Pancreas (tissue), 10 donors: Measurements from ENCODE around the gene TSPAN11. TPM values are rescaled to one million over a fixed set of nuclear protein-coding genes. Genes with fewer than 3 reads are reported as not detected.

ENCODE experiments used
- ATAC-seq, 4 donors: fragments of 200-7000 bp; cut with Tn5 transposase; one replicate each; pipeline versions ENCODE4 v1.8.0 to v1.9.1; 2020; ENCODE audit warnings: mild to moderate bottlenecking in 4 of 4, moderate library complexity in 4 of 4
- DNase-seq, 6 donors: peaks; one replicate each; pipeline ENCODE4 v3.0.0-alpha.2; 2020
- FAIRE-seq: peaks from 2 replicates; lab custom pipeline; 2012; peaks lifted over from hg19 to GRCh38; lab: Jason Lieb, UNC
- H3K27ac ChIP-seq, 4 donors: fragments of 200-600 bp; sonication (generic); 1 replicate in 3 of 4; 2 replicates in 1 of 4; pipeline versions ENCODE4 v1.5.0 to v1.8.0; 2020
- H3K27me3 ChIP-seq, 4 donors: fragments of 200-600 bp; one replicate each; pipeline ENCODE4 v1.8.0; 2021
- H3K36me3 ChIP-seq, 3 donors: fragments of 200-600 bp; sonication (generic) in 1 of 3; one replicate each; pipeline versions ENCODE4 v1.5.0 to v1.8.0; 2020 to 2021
- H3K4me1 ChIP-seq, 3 donors: fragments of 200-600 bp; one replicate each; pipeline ENCODE4 v1.8.0; 2021
- H3K4me3 ChIP-seq, 4 donors: fragments of 200-600 bp; sonication (generic) in 2 of 4; one replicate each; pipeline versions ENCODE4 v1.5.0 to v1.8.0; 2020 to 2021
- H3K9me3 ChIP-seq, 4 donors: fragments of 200-600 bp; one replicate each; pipeline ENCODE4 v1.8.0; 2021
- WGBS, 2 donors: extraction: QIAGEN DNeasy Blood & Tissue Kit; methylation state at CpG; one replicate each; pipeline ENCODE4 v1.1.7; 2013; 5-methylcytosine and 5-hydroxymethylcytosine counted together
- intact Hi-C, 3 donors: fragments of 100-400 bp; cut with DNase I; formaldehyde crosslinking; loops; one replicate each; pipeline versions ENCODE4 v1.11.1 to v1.14.2; 2022
- polyA plus RNA-seq, 2 donors: library from polyadenylated mRNA; stranded (reverse); fragments of 200-250 nt; gene quantifications; one replicate each; pipeline ENCODE4 v1.2.3, GENCODE V29; 2013
- total RNA-seq, 6 donors: library from RNA; stranded (reverse); fragmentation: NEBNext Ultra II Directional in 4 of 6; extraction: Animal tissue kit (Norgen Biotek cat#: 25700) in 4 of 6; gene quantifications; one replicate each; pipeline versions ENCODE4 v1.2.1 to v1.2.4, GENCODE V29; 2021 to 2023
- TF ChIP-seq, protein P1 (sequence below), 4 donors: fragments of 200-600 bp; sonication (generic) in 3 of 4; IDR thresholded peaks; one replicate each; pipeline versions ENCODE4 v1.5.0 to v1.8.0; 2021; ENCODE audit warnings: antibody characterized with exemption in 4 of 4
- donor health status: healthy with polysubstance abuse.
- donor health status: DM: no; HTN: no; CAD: no; lungs with moderate emphysema.
- donor health status: DM: no; HTN: no; CAD: no.
- donor health status: control.
- donor health status: control.
- donor health status: Bipolar disorder and iron deficiency.
- donor health status: DM: yes; HTN: yes; CAD: no.
- donor health status: DM: no; HTN: no; CAD: no.
- donor health status: DM: no; HTN: no; CAD: no.
- donor health status: DM: yes; HTN: yes; CAD: no.

Gene TSPAN11
- total and polyA plus RNA-seq, 8 donors: 0.13 to 2.2 (median 0.44) TPM

DNA sequence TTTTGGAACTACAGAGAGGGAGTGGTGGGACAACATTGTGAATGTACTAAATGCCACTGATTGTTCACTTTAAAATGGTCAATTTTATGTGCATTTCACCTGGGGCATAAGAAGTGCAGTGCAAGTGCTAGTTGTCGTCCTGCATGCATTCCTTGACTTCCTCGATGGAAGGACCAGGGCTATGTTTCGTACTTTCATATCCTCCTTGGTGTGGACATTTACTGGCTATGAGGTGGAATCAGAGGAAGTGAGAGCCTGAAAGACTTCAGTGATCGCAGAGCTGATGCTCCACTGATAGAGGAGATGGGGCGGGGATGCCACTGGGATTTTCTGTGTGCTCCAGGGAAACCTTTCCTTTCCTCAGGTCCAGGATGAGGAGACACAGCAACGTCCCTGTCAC lies 93.0 kb downstream of the TSPAN11 start:
- Histone ChIP-seq H3K4me1 (no peaks in the 10 kb centered on the region), H3K9me3 (no peaks in the 10 kb centered on the region), H3K36me3 (no peaks in the 10 kb centered on the region), H3K4me3 (no peak overlapping the region), H3K27ac (no peak overlapping the region), H3K27me3 (no peaks in the 10 kb centered on the region)
- DNase-seq (no peak), ATAC-seq (no peak), FAIRE-seq (no peak)
- intact Hi-C loops: no loop called here
- TF ChIP-seq, protein P1, sequence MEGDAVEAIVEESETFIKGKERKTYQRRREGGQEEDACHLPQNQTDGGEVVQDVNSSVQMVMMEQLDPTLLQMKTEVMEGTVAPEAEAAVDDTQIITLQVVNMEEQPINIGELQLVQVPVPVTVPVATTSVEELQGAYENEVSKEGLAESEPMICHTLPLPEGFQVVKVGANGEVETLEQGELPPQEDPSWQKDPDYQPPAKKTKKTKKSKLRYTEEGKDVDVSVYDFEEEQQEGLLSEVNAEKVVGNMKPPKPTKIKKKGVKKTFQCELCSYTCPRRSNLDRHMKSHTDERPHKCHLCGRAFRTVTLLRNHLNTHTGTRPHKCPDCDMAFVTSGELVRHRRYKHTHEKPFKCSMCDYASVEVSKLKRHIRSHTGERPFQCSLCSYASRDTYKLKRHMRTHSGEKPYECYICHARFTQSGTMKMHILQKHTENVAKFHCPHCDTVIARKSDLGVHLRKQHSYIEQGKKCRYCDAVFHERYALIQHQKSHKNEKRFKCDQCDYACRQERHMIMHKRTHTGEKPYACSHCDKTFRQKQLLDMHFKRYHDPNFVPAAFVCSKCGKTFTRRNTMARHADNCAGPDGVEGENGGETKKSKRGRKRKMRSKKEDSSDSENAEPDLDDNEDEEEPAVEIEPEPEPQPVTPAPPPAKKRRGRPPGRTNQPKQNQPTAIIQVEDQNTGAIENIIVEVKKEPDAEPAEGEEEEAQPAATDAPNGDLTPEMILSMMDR (IDR thresholded peaks at IDR 0.05): no peak
- WGBS, 2 donors: 88 to 94% methylated on average over 6 of the region's 6 CpGs

DNA sequence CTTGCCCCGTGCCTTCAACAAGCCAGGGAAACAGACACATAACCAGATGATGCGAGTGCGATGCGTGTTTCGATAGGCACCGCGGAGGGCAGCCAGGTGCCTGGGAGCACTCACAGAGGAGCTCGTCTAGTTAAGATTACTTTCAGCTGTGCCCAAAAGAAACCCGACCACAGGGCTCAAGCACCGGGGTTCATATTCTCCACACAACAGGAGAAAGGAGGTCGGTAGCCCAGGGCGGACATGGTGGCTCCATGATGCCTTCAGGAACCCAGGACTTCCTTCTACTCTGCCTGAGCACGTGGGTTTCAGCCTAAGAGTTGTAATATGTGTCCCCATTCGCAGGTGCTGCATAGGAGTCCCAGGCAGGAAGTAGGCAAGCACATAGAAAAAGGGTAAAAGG lies 93.4 kb downstream of the TSPAN11 start:
- 83 to 85% methylated on average over 14 of the region's 14 CpGs for WGBS, 2 donors
- Histone ChIP-seq H3K27me3 (no peaks in the 10 kb centered on the region), H3K4me1 (no peaks in the 10 kb centered on the region), H3K36me3 (no peaks in the 10 kb centered on the region), H3K9me3 (no peaks in the 10 kb centered on the region), H3K4me3 (no peak overlapping the region), H3K27ac (no peak overlapping the region)
- TF ChIP-seq, protein P1 (IDR thresholded peaks at IDR 0.05): no peak
- DNase-seq (no peak), FAIRE-seq (no peak), ATAC-seq (no peak)
- intact Hi-C loops: no loop called here

DNA sequence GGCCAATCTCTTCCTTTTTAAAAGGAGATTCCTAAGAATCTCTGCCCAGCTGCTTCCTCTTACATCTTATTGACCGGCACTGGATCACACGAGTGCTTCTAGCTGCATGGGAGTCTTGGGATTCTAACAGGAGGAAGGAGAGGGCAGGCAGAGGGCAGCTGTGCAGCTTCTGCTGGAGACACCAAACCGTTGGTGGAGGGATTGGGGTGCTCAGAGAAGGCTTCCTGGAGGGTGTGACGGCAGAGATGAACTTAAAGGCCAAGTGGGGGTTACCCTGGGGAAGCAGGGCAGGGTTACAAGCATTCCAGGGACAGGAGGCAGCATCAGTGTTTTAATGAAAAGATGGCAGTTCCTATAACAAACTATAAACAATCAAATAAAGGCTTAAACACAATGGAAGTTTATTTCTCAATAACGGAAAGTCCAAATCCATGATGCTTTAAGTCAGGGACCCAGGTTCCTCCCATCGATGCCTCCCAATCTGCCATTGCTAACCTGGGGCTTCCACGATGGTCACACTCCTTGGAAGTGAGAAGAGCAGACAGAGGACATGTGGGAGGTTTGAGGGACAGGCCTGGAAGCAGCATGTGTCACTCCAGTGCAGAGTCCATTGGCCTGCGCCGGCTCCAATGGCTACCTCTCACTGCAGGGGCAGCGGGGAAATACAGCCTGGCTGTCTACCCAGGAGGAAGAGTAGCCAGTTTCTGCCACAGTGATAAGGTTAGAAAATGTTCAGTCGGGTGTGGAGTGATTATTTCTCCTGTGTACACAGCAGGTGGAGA lies 94.0 kb downstream of the TSPAN11 start:
- H3K36me3 ChIP-seq: no peaks in the 10 kb centered on the region
- no peaks in the 10 kb centered on the region for H3K4me1 ChIP-seq
- intact Hi-C loops: no loop called here
- TF ChIP-seq, protein P1 (IDR thresholded peaks at IDR 0.05): no peak
- DNase-seq: no peak
- no peaks in the 10 kb centered on the region for H3K27me3 ChIP-seq
- H3K4me3 ChIP-seq: no peak overlapping the region
- no peak overlapping the region for H3K27ac ChIP-seq
- ATAC-seq: no peak
- 81 to 87% methylated on average over 11 of the region's 11 CpGs for WGBS, 2 donors
- FAIRE-seq: no peak
- no peaks in the 10 kb centered on the region for H3K9me3 ChIP-seq

DNA sequence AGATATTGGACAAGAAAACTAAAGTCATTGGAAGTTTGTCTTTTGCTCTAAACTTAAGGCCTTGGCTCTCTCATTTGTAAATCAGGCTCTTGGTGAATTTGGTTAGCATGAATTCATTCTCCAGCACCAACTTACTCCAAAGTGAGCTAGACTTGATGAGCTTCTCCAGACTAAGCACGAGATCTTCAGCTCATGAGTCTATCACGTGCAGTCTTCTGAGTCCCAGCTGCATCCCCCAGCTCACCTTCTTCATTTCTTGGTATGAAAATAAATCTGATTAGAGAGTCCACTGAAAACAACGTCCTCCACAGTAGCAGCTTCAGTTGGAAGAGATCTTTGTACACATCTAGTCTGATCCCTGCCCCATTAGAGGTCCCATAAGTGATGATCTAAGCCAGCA lies 94.6 kb downstream of the TSPAN11 start:
- WGBS, 2 donors: 76 to 78% methylated on average over 3 of the region's 3 CpGs
- no peaks in the 10 kb centered on the region for H3K27me3 ChIP-seq
- H3K9me3 ChIP-seq: no peaks in the 10 kb centered on the region
- ATAC-seq (no peak), DNase-seq (no peak), FAIRE-seq (no peak)
- no peaks in the 10 kb centered on the region for H3K4me1 ChIP-seq
- H3K36me3 ChIP-seq: no peaks in the 10 kb centered on the region
- no peak overlapping the region for H3K4me3 ChIP-seq
- no peak overlapping the region for H3K27ac ChIP-seq
- TF ChIP-seq, protein P1 (IDR thresholded peaks at IDR 0.05): no peak
- intact Hi-C loops: no loop called here

DNA sequence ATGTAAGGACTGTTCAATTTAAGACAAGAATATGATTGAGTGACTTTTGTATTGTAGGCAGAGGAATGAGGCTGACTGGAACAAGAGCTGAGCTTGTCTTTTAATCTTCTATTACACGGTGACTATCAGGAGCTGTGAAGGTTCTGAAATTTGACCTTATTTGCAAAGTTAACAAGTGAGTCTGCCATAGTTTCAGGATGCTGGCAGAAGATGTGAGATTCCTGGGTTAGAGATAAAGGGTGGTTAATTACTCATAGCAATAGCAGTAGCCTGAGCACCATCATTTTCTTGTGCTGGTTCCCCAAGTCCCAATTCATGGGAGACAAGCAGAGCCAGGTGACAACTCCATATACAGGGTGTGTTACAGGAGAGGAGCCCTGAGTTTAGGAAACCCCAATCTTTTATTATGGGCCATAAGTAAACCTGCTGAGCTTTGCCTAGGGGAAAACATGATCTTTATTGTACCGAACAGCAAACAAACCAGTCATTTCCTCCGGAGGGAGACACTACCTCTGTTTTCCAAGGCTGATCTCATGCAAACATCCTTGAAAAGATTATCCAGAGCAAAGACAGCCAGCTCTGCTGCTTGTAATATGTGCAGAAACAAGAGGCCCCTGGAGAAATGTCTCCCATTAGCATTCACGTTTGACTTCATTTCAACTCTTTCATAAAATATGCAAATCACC lies 95.4 kb downstream of the TSPAN11 start:
- H3K27me3 ChIP-seq: no peaks in the 10 kb centered on the region
- H3K4me3 ChIP-seq: no peak overlapping the region
- WGBS, 2 donors: 44% methylated on average over 4 of the region's 4 CpGs
- H3K4me1 ChIP-seq: no peaks in the 10 kb centered on the region
- TF ChIP-seq, protein P1 (IDR thresholded peaks at IDR 0.05): no peak
- FAIRE-seq (no peak), DNase-seq (no peak), ATAC-seq (no peak)
- intact Hi-C loops: no loop called here
- no peak overlapping the region for H3K27ac ChIP-seq
- H3K9me3 ChIP-seq: no peaks in the 10 kb centered on the region
- H3K36me3 ChIP-seq: no peaks in the 10 kb centered on the region
